ENCODE results near the gene TPSG1.

GRCh38 chr16:1245452-1246020, 20.5 kb upstream of the TPSG1 start:
- no peak for TF ChIP-seq CTCF (IDR thresholded peaks at IDR 0.05 in 8 of 11, conservative IDR thresholded peaks at IDR 0.05 in 3 of 11)
- no peak for TF ChIP-seq POLR2AphosphoS5 (IDR thresholded peaks at IDR 0.05)
- no peak for TF ChIP-seq POLR2A (IDR thresholded peaks at IDR 0.05)
